Esophagus squamous epithelium (tissue), 4 donors: Measurements from ENCODE around the gene ANK3.
A peak's percentile ranks its signal among the peaks of the same experiment; 100 is the strongest.

Experiments used
- CTCF ChIP-seq, 6 experiments: fragments of 450-650 bp in 4 of 6; fragments of 200-600 bp in 2 of 6; sonication (generic) in 2 of 6; IDR thresholded peaks; one replicate each; pipeline ENCODE4 v1.5.1; 2016 to 2019; ENCODE audit warnings: antibody characterized with exemption in 6 of 6, mild to moderate bottlenecking in 4 of 6, moderate library complexity in 4 of 6
- POLR2A ChIP-seq, 4 donors: fragments of 450-650 bp; IDR thresholded peaks; one replicate each; pipeline ENCODE4 v1.6.1; 2017; ENCODE audit warnings: antibody characterized with exemption in 4 of 4, mild to moderate bottlenecking in 4 of 4, moderate library complexity in 3 of 4

- TF ChIP-seq CTCF (IDR thresholded peaks at IDR 0.05) (peak in 3 of 6 experiments; percentile 28 to 47 (median 40)), POLR2A (IDR thresholded peaks at IDR 0.05) (no peak)
Observed at GRCh38 chr10:60237977-60238758, 151.5 kb downstream of the ANK3 start.
